Small intestine (tissue), 7 donors: ENCODE data around the gene EPS15. TPM values are rescaled to one million over a fixed set of nuclear protein-coding genes. Genes with fewer than 3 reads are reported as not detected.
"Not testable (repeated sequence)": the region's sequence is repeated elsewhere in the genome, so short reads cannot be mapped to it uniquely, and the experiment has no call there.

ENCODE experiments used
- DNase-seq, 2 donors: peaks; one replicate each; pipeline versions ENCODE4 v3.0.0 to v3.0.0-alpha.2; 2013
- FAIRE-seq: peaks from 2 replicates; lab custom pipeline; 2012; peaks lifted over from hg19 to GRCh38; lab: Jason Lieb, UNC
- H3K27ac ChIP-seq, 3 donors: one replicate each; pipeline ENCODE4 v1.5.1; 2013; ENCODE audit warnings: low read length in 2 of 3, mild to moderate bottlenecking in 2 of 3, control low read depth in 1 of 3, inconsistent platforms in 1 of 3, low read depth in 1 of 3, moderate library complexity in 1 of 3
- H3K27me3 ChIP-seq, 3 donors: one replicate each; pipeline ENCODE4 v1.6.1; 2013; ENCODE audit warnings: low read length in 3 of 3, inconsistent platforms in 1 of 3; ENCODE audit not compliant: control insufficient read depth in 3 of 3, insufficient read depth in 3 of 3
- H3K36me3 ChIP-seq, 3 donors: one replicate each; pipeline ENCODE4 v1.6.1; 2013; ENCODE audit warnings: low read length in 3 of 3, inconsistent platforms in 1 of 3, low read depth in 1 of 3, mild to moderate bottlenecking in 1 of 3, moderate library complexity in 1 of 3; ENCODE audit not compliant: control insufficient read depth in 3 of 3, insufficient read depth in 2 of 3
- H3K4me1 ChIP-seq, 3 donors: one replicate each; pipeline ENCODE4 v1.6.1; 2013; ENCODE audit warnings: low read length in 2 of 3, inconsistent platforms in 1 of 3, low read depth in 1 of 3, mild to moderate bottlenecking in 1 of 3, moderate library complexity in 1 of 3; ENCODE audit not compliant: control insufficient read depth in 3 of 3, insufficient read depth in 2 of 3
- H3K4me3 ChIP-seq, 3 donors: one replicate each; pipeline ENCODE4 v1.5.1; 2013; ENCODE audit warnings: low read length in 3 of 3, control low read depth in 1 of 3, inconsistent platforms in 1 of 3, low read depth in 1 of 3, mild to moderate bottlenecking in 1 of 3, moderate library complexity in 1 of 3
- H3K9me3 ChIP-seq, 2 donors: one replicate each; pipeline ENCODE4 v1.6.1; 2013; ENCODE audit warnings: low read depth in 1 of 2, low read length in 1 of 2; ENCODE audit not compliant: control insufficient read depth in 2 of 2, insufficient read depth in 1 of 2
- WGBS, 3 donors: extraction: QIAGEN DNeasy Blood & Tissue Kit; methylation state at CpG; one replicate each; pipeline ENCODE4 v1.1.7; 2013; 5-methylcytosine and 5-hydroxymethylcytosine counted together
- polyA plus RNA-seq, 4 donors: library from polyadenylated mRNA; stranded (reverse) in 3 of 4; unstranded in 1 of 4; fragments of 200-250 nt in 3 of 4; fragments of 120-200 nt in 1 of 4; gene quantifications; one replicate each; pipeline versions ENCODE4 v1.2.1 to v1.2.3, GENCODE V29; 2013
- donor health status: healthy with polysubstance abuse.
- donor health status: control.
- donor health status: control.
- donor health status: Bipolar disorder and iron deficiency.
- donor health status: healthy.

Gene EPS15
- polyA plus RNA-seq, 4 donors = 14.1 to 29.4 (median 15.2) TPM

DNA sequence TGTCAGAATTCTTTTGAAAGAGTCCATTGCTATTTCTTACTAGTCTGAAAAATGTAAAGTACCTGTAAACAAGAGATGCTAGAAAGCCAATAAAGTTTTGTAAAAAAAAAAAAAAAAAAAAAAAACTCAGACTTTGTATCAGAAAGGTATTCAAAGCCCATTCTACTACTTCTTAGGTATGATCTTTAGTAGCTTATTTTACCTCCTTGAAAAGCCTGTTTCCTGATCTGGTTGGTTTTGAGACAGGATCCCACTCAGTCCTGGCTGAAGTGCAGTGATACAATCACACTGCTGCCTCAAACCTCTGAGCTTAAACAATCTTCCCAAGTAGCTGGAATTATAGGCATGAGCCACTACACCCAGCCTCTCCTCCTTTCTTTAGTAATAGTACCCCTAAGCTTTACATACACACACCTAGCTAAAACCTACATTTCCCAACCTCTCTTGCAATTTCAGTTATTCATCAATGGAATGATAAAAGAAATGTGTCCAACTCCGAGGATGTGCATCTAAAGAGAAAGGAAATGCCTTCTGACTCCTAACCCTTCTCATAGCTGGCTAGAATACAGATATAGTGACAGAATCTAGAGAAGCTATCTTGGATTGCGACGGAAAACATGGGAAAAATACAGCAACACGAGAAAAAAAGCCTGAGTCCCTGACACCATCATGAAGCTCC, 30.6 kb downstream of the EPS15 start:
- 66 to 86% (median 86%) methylated on average over 4 of the region's 4 CpGs for WGBS, 3 donors
- Histone ChIP-seq H3K4me1 (peaks cover 8 to 11% (median 10%) of the 10 kb centered on the region in 3 donors), H3K4me3 (no peak overlapping the region), H3K36me3 (peaks cover 0 to 7% (median 2%) of the 10 kb centered on the region in 3 donors), H3K9me3 (no peaks in the 10 kb centered on the region), H3K27ac (no peak overlapping the region), H3K27me3 (no peaks in the 10 kb centered on the region)
- DNase-seq = peak in 1 of 2 donors; percentile 25
- no peak for FAIRE-seq

GRCh38 chr1:51487628-51488027, 31.4 kb downstream of the EPS15 start:
- no peaks in the 10 kb centered on the region for H3K27me3 ChIP-seq
- no peak overlapping the region for H3K4me3 ChIP-seq
- WGBS, 3 donors = 80 to 89% (median 84%) methylated on average over 1 of the region's 1 CpG
- FAIRE-seq (no peak), DNase-seq (peak; percentile 55 to 80)
- no peaks in the 10 kb centered on the region for H3K9me3 ChIP-seq
- H3K36me3 ChIP-seq = peaks cover 0 to 7% (median 2%) of the 10 kb centered on the region in 3 donors
- H3K27ac ChIP-seq = no peak overlapping the region
- H3K4me1 ChIP-seq = peaks cover 8 to 11% (median 10%) of the 10 kb centered on the region in 3 donors

GRCh38 chr1:51484591-51484990, 34.5 kb downstream of the EPS15 start:
- DNase-seq (no peak), FAIRE-seq (no peak)
- Histone ChIP-seq H3K4me1 (peaks cover 0 to 5% (median 3%) of the 10 kb centered on the region in 3 donors), H3K27me3 (no peaks in the 10 kb centered on the region), H3K36me3 (peaks cover 0 to 13% (median 2%) of the 10 kb centered on the region in 3 donors), H3K27ac (no peak overlapping the region), H3K9me3 (no peaks in the 10 kb centered on the region), H3K4me3 (no peak overlapping the region)

GRCh38 chr1:51482881-51483280, 36.2 kb downstream of the EPS15 start:
- WGBS, 3 donors = 72 to 88% (median 85%) methylated on average over 4 of the region's 4 CpGs
- DNase-seq (no peak), FAIRE-seq (no peak)
- Histone ChIP-seq H3K36me3 (peaks cover 0 to 10% (median 2%) of the 10 kb centered on the region in 3 donors), H3K27me3 (no peaks in the 10 kb centered on the region), H3K4me3 (no peak overlapping the region), H3K27ac (no peak overlapping the region), H3K9me3 (no peaks in the 10 kb centered on the region), H3K4me1 (no peaks in the 10 kb centered on the region)

DNA sequence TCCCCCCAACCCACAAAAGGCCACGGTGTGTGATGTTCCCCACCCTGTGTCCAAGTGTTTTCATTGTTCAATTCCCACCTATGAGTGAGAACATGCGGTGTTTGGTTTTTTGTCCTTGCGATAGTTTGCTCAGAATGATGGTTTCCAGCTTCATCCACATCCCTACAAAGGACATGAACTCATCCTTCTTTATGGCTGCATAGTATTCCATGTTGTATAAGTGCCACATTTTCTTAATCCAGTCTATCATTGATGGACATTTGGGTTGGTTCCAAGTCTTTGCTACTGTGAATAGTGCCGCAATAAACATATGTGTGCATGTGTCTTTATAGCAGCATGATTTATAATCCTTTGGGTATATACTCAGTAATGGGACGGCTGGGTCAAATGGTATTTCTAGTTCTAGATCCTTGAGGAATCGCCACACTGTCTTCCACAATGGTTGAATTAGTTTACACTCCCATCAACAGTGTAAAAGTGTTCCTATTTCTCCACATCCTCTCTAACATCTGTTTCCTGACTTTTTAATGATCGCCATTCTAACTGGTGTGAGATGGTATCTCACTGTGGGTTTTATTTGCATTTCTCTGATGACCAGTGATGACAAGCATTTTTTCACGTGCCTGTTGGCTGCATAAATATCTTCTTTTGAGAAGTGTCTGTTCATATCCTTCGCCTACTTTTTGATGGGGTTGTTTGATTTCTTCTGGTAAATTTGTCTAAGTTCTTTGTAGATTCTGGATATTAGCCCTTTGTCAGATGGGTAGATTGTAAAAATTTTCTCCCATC, 44.0 kb downstream of the EPS15 start:
- H3K27ac ChIP-seq, H3K4me1 ChIP-seq, H3K4me3 ChIP-seq, H3K27me3 ChIP-seq, DNase-seq, H3K36me3 ChIP-seq, H3K9me3 ChIP-seq, FAIRE-seq: not testable (repeated sequence)
- 92 to 96% (median 92%) methylated on average over 8 to 9 of the region's 9 CpGs for WGBS, 3 donors

DNA sequence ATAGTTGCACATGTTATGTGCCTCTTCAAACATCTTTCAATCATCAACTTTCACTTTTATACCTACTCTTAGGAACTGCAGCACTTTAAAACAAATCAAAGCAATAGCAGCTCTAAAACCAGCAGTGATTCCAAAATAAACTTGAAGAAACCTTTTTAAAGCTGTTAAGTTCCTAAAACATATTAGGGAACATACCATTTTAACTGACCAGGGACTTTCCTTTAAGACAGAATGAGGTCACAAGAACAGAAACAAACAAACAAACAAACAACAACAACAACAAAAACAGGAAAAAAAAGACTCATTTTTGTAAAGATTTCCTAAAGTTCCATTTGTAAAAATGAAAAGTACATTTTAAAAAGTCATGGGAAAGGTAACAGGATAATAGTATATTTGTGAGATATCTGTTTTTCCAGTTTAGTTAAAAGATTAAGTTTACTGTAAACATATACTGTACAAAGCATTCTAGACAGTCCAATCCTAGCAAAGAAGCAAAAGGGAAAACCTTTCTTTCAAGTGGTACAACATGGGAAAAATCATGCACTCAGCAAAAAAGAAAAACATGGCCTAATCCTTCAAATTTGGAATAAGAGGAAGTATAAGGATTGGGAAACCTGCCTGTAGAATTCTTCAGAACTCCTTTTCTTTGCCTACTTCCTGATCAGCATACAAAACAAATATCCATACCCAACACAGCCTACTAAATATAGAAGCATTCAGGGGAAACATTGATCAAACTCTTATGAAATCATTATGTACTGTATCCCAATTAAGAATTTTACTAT, 45.5 kb downstream of the EPS15 start:
- no peaks in the 10 kb centered on the region for H3K9me3 ChIP-seq
- H3K36me3 ChIP-seq = peaks cover 0 to 5% (median 4%) of the 10 kb centered on the region in 3 donors
- no peaks in the 10 kb centered on the region for H3K4me1 ChIP-seq
- no peak for DNase-seq
- H3K27me3 ChIP-seq = no peaks in the 10 kb centered on the region
- no peak overlapping the region for H3K4me3 ChIP-seq
- FAIRE-seq = no peak
- no peak overlapping the region for H3K27ac ChIP-seq

- no peak overlapping the region for H3K4me3 ChIP-seq
- no peak overlapping the region for H3K27ac ChIP-seq
- FAIRE-seq (no peak), DNase-seq (no peak)
- no peaks in the 10 kb centered on the region for H3K27me3 ChIP-seq
- 64 to 94% (median 73%) methylated on average over 2 of the region's 2 CpGs for WGBS, 3 donors
- H3K36me3 ChIP-seq = peaks cover 0 to 10% (median 5%) of the 10 kb centered on the region in 3 donors
- no peaks in the 10 kb centered on the region for H3K4me1 ChIP-seq
- H3K9me3 ChIP-seq = no peaks in the 10 kb centered on the region
Measured at GRCh38 chr1:51472359-51472758, 46.7 kb downstream of the EPS15 start.

DNA sequence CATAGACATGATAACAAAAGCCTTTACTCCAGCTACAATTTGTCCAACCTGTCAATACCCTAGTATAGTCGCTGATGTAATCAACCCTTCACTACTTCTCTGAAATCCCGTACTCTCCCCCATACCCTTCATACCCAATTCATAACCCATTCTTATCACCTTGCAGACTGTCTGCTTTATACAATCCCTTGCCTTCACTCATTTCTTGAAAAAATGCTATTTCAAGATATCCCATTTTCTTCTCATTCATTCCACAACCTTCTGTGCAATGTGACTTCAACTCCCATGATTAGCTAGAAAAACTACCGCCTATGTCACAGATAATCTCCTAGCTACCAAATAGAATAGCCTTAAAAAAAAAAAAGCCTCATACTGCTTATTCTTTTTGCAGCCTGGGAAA, 49.5 kb downstream of the EPS15 start:
- H3K9me3 ChIP-seq = no peaks in the 10 kb centered on the region
- DNase-seq (no peak), FAIRE-seq (no peak)
- H3K4me1 ChIP-seq = peaks cover 0 to 6% (median 0%) of the 10 kb centered on the region in 3 donors
- H3K27me3 ChIP-seq = no peaks in the 10 kb centered on the region
- no peak overlapping the region for H3K27ac ChIP-seq
- no peak overlapping the region for H3K4me3 ChIP-seq
- 84 to 88% (median 88%) methylated on average over 3 of the region's 3 CpGs for WGBS, 3 donors
- H3K36me3 ChIP-seq = peaks cover 2 to 10% (median 5%) of the 10 kb centered on the region in 3 donors
